Astrocyte (in vitro differentiated cells and primary cell): ENCODE results near the gene PRKCA.

Experiments used
- EZH2 ChIP-seq: IDR thresholded peaks from 2 replicates; pipeline ENCODE4 v1.6.1; 2012; ENCODE audit warnings: mild to moderate bottlenecking, low read length, inconsistent platforms; ENCODE audit not compliant: insufficient read depth
- TF ChIP-seq, protein P1 (sequence below): IDR thresholded peaks from 2 replicates; pipeline ENCODE4 v1.5.1; 2011; ENCODE audit warnings: low read depth, mild to moderate bottlenecking, inconsistent platforms, low read length, moderate library complexity; ENCODE audit not compliant: insufficient read depth

DNA sequence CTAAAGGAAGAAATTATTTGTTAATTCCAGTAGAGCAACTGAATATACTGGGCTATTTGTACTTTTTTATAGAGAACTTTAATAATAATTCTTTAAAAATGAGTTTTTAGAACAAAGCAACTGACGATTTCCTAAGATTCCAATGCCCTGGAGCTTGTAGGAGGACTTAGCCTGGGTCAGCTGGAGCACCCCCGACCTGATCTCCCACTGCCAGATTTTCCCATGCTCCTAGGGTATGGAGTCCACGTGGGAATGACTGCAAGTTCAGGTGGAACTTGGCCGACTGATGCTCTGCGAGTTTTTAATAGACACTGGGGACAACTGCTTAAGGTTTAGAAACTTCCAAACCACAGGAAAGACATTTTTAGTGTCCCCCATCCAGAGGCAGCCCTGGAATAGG lies 507.0 kb downstream of the PRKCA start:
- TF ChIP-seq, protein P1, sequence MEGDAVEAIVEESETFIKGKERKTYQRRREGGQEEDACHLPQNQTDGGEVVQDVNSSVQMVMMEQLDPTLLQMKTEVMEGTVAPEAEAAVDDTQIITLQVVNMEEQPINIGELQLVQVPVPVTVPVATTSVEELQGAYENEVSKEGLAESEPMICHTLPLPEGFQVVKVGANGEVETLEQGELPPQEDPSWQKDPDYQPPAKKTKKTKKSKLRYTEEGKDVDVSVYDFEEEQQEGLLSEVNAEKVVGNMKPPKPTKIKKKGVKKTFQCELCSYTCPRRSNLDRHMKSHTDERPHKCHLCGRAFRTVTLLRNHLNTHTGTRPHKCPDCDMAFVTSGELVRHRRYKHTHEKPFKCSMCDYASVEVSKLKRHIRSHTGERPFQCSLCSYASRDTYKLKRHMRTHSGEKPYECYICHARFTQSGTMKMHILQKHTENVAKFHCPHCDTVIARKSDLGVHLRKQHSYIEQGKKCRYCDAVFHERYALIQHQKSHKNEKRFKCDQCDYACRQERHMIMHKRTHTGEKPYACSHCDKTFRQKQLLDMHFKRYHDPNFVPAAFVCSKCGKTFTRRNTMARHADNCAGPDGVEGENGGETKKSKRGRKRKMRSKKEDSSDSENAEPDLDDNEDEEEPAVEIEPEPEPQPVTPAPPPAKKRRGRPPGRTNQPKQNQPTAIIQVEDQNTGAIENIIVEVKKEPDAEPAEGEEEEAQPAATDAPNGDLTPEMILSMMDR = no peak
- TF ChIP-seq EZH2 = no peak
